ENCODE data around the gene GOLGA8M.
"Not testable (repeated sequence)": the region's sequence is repeated elsewhere in the genome, so short reads cannot be mapped to it uniquely, and the experiment has no call there.

DNA sequence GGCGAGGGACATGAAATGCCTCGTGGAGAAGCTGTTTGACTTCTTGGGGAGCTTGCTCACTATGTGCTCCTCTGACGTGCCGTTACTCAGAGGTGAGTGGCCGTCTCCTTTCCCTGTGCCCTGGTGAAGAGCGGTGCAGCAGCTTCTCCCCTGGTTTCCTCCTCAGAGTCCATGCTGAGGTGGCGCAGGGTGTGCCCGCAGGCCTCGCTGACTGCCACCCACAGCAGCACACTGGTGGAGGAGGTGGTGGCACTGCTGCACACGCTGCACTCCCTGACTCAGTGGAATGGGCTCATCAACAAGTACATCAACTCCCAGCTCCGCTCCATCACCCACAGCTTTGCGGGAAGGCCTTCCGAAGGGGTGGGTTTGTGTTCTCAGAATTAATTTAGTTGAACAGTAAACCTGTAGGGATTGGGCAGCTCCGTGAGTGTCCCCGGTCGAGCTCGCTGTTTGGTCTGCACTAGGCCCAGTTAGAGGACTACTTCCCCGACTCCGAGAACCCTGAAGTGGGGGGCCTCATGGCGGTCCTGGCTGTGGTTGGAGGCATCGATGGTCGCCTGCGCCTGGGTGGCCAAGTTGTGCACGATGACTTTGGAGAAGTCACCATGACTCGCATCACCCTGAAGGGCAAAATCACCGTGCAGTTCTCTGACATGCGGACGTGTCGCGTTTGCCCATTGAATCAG is 56.7 kb downstream of the GOLGA8M start:
- TF ChIP-seq KLF16 (CRISPR knock-in tag; IDR thresholded peaks at IDR 0.05); ZBTB7B (CRISPR knock-in tag; IDR thresholded peaks at IDR 0.05); BHLHE40 (IDR thresholded peaks at IDR 0.05; ENCODE audit: low read length): not testable (repeated sequence)
- TF ChIP-seq, protein P1, sequence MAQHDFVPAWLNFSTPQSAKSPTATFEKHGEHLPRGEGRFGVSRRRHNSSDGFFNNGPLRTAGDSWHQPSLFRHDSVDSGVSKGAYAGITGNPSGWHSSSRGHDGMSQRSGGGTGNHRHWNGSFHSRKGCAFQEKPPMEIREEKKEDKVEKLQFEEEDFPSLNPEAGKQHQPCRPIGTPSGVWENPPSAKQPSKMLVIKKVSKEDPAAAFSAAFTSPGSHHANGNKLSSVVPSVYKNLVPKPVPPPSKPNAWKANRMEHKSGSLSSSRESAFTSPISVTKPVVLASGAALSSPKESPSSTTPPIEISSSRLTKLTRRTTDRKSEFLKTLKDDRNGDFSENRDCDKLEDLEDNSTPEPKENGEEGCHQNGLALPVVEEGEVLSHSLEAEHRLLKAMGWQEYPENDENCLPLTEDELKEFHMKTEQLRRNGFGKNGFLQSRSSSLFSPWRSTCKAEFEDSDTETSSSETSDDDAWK (CRISPR knock-in tag; IDR thresholded peaks at IDR 0.05), result not testable (repeated sequence)
